IPS-18c (cell line): ENCODE measurements around the gene C1orf21.
"Not testable (repeated sequence)": the region's sequence is repeated elsewhere in the genome, so short reads cannot be mapped to it uniquely, and the experiment has no call there.

Source experiments
- H3K4me3 ChIP-seq: 2 replicates; pipeline ENCODE4 v1.7.0; 2013; ENCODE audit warnings: low read depth, mild to moderate bottlenecking, low read length, moderate library complexity; ENCODE audit not compliant: insufficient read depth
- H3K9me3 ChIP-seq: one replicate; pipeline ENCODE4 v1.6.1; 2013; ENCODE audit warnings: mild to moderate bottlenecking, low read length, moderate library complexity; ENCODE audit not compliant: control insufficient read depth, insufficient read depth

The C1orf21 gene

DNA sequence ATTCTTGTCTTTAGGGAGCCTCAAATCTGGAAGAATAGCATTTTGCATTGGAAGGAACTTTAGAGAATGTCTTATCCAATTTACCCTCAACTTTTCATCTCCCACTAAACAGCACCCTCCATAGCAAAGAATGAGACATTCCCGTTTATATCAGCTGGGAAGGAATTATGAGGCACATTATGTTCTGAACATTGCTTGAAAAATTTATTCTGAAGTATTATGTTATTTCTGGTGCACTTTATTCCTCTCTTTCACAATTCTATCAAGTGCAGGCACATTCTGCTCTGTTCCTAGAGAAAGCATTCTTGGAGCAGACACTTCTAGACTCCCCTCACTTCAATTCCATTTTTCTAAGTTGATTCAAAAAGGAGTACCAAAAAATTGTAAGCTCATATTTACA lies 220.0 kb downstream of the C1orf21 start:
- H3K9me3 ChIP-seq, result no peaks in the 10 kb centered on the region
- H3K4me3 ChIP-seq, result no peak overlapping the region

DNA sequence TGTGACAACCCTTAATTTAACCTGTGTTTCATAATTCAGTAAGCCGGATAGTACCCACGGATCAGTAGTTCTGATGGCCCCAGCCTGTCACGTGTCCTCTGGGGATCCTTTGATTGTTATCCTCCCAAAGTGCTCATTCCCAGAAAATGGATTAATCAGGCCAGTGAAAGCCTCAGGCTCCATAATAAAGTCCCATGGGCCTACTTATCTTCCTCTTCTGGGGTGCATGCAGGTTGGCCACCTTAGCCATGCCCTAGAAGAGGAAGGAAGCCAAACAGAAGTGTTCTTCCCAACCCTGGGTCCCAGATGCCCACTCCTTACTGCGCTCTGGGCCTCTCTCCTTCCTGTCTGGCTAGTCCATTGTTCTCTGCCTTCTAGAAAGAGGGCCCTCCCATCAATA lies 221.8 kb downstream of the C1orf21 start:
- H3K4me3 ChIP-seq, result no peak overlapping the region
- no peaks in the 10 kb centered on the region for H3K9me3 ChIP-seq

DNA sequence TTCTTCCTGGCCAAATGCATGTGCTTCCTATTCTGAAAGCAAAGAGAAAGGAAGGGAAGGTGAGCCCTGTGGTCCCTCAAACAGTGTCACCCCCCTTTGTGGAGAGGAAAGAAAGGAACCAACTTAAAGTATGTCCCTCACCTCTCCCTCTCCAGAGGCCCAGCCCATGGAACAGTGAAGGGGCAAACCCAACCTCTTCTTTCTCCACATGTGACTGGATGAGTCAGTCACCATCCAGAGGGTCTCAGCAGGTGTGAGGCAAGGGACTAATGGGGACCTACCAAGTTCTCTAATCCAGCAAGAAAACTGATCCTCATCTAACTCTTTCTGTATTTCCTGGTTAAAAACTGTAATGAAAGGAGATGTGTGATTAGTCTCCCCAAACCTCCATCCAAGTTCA lies 222.2 kb downstream of the C1orf21 start:
- Histone ChIP-seq H3K9me3 (no peaks in the 10 kb centered on the region), H3K4me3 (no peak overlapping the region)

DNA sequence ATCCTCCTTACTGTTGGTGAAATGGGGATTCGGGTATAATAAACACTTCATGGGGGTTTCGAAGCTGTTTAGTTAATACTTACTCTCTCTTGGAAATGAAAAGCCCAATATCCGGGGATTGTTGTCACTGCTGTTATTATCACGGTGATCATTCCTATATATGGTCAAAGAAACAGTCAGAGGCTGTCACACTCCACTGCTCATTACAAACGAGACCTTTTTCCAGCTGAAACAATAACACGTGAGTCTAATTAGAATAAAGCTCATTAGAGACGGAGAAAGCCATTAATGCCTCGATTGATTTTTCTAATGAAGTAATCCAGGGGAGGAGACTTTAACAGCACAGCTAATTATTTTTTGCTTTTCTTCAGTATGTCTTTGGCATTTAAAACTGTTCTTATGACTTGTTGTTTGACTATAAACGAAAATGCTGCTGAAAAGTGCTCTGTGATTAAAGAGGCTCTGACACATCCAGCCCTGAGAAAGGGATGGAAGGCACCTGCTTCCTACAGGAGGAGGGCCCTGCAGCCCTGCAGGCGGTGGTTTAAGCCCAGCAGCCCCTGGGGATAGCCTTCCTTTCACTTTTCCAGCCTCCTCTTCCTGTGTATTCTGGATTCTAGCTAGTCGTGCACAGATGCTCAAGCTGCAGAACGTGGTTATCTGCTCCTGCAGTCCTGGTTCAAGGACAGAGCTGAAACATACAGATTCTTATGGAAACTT lies 224.2 kb downstream of the C1orf21 start:
- no peak overlapping the region for H3K4me3 ChIP-seq
- H3K9me3 ChIP-seq, result no peaks in the 10 kb centered on the region

DNA sequence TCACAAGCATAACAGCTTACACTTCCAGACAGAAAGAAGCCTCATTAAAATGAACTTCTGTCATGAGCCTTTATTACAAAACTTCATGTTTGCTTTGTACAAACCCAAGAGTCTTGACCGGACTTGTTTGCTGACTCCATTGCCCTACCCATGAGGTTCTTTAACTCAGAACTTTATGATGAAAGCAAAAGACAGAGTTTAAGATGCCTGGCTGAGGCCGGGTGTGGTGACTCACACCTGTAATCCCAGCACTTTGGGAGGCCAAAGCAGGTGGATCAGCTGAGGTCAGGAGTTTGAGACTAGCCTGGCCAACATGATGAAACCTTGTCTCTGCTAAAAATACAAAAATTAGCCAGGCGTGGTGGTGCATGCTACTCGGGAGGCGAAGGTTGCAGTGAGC lies 225.4 kb downstream of the C1orf21 start:
- not testable (repeated sequence) for H3K9me3 ChIP-seq, H3K4me3 ChIP-seq

DNA sequence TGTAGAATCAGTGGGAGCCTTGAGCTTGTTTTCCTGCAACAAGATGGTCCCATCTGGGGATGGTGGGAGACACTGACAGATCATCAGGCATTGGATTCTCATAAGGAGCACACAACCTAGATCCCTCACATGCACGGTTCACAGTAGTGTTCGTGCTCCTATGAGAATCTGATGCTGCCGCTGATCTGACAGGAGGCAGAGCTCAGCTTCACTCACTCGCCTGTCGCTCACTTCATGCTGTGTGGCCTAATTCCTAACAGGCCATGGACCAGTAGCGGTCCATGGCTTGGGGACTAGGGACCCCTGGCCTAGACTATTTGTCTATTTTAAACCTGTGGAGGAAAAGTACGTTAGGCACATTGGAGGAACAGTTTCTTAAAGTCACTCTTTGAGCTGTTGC lies 227.8 kb downstream of the C1orf21 start:
- Histone ChIP-seq H3K4me3 (no peak overlapping the region), H3K9me3 (no peaks in the 10 kb centered on the region)

DNA sequence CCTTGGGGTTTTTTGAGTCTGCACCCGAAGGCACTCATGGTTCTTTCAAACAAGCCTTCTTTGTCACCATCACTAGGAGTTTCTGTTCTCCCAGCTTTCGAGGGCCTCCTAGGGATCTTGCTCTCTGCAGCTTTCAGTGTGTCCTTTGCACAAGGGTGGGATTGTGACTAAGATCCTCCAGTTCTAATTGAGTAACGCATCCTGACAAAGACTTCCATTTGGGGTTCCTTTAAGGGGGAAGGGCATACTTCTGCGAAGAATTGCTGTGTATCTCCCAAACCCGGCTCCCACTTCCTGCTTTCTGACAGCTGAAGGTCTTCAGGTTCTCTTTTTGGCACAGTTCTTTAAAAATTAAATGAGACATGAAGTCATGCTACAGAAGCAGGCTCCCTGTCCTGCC lies 228.5 kb downstream of the C1orf21 start:
- Histone ChIP-seq H3K4me3 (no peak overlapping the region), H3K9me3 (no peaks in the 10 kb centered on the region)

DNA sequence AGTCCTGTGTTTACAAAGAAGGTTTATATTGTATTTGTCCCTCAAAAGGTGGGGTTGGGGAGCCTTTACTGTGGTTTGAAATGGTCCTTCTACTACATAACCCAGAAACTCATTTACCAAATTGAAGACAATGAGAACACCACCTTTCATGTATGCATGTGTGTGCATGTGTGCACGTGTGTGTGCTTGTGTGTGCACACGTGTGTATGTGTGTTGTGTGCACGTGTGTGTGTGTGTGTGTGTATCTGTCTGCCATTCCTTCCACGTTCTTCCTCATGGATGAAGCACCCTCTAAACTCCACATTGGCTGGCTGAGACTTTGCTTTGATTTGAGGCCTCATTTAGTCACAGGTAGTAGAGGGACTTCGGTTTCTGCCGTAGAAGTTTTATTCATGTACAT lies 229.7 kb downstream of the C1orf21 start:
- Histone ChIP-seq H3K4me3 (no peak overlapping the region), H3K9me3 (no peaks in the 10 kb centered on the region)

DNA sequence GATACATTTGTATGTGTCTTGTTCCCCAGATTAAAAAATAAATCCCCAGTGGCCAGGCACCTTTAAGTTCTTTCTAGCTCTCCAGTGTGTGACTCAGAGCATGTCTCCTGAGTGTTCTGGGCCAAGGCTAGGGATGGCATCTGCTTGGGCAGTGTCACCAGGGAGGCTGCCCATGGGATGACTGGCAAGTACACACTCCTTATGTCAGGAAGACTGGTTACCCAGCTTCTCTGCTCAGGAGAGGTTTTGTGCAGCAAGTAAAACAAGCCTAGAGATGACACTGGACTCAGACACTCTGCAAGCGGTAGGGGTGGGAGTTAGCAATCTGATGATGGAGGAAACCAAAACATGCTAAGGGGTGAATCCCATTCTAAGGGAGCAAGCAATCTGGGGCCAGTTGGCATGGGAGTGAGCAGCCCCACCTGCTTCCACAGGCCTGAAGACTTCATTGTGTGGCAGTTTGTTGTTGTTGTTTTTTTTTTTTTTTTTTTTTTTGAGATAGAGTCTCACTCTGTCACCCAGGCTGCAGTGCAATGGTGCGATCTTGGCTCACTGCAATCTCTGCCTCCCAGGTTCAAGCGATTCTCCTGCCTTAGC lies 230.7 kb downstream of the C1orf21 start:
- Histone ChIP-seq H3K4me3 (no peak overlapping the region), H3K9me3 (no peaks in the 10 kb centered on the region)

DNA sequence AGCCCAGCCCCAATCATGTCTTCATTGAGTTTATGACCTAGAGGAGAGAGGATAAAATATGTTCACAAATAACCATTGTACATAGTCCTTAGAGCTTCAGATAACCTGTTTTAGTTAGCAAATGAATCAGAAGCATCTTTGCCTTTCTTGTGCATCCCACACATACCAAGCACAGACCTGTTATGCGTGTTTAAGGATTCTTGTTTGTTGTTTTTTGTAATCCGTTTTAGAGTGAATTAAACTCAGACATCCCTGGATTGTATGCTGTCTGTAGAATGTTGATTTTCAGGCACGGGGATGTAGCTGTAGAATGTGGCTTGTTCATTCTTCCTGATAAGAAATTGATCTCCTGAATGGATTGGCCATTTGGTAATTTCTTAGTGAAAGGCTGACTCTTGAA lies 232.0 kb downstream of the C1orf21 start:
- no peak overlapping the region for H3K4me3 ChIP-seq
- no peaks in the 10 kb centered on the region for H3K9me3 ChIP-seq

DNA sequence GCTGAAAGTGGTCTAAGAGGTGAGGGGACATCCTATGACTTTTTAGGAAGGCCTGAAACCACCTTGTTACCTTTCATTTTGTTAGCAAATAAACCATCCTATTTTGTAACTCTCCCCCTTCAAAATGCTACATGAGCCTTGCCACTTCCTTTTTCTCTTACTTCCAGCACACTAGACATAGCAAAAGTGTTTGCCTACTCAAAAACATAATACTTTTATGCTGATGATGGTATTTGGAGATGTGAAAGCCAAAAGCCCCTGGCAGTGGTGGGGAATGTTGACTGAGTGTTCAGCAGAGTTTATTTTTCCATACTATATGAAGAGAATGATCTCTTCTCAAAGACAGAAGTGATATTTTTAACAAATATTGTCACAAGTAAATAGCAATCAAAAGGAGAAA lies 233.6 kb downstream of the C1orf21 start:
- Histone ChIP-seq H3K4me3 (no peak overlapping the region), H3K9me3 (no peaks in the 10 kb centered on the region)

DNA sequence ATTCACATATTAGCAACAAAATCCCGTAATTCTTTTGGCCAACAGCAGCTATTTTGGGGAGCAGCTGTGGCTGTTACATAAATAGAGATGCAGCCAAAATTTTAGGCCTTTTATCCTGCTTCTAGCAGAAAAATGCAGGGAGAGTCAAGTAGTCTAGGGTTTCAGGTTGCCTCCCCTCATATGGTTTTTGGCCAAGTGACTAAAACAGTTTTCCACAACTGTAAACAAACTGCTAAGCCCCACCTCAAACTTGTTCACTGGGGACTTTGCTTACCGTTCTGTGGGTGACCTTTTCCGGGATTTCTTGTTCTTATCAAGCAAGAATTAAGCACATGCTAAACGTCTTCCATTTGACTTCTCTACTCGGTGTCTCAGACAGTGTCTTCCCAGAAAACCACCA lies 234.4 kb downstream of the C1orf21 start:
- no peak overlapping the region for H3K4me3 ChIP-seq
- H3K9me3 ChIP-seq, result no peaks in the 10 kb centered on the region

DNA sequence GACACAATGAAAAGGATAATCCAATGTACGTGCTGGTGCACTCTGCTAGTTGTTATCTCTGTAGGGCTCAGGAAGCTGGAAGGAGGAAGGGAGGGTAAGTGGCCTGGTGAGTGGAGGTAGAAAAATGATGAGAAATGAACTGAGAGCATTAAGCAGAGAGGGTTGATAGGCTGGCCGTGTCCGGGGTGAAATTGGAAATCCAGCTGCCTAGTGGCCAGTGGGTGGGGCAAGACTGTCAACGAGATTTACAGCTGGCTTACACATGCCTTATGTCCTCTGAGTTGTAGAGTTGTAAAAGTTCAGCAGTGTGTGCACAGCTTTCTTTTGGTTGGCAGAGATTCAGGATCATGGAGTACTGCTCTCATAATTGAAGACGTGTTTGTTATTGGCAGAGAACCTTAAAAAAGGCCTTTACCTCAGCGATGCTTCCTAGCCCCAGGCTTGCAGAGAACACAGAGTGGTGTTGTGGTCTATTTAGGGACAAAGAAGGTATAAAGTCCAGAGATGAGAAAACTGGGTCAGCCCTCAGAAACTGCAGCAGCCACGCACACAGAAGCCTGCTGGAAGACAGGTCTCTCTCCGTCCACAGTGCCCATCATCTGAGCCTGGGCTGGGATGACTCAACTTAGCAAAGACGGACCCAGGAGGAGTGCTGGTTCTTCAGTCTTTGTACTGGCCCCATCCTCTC lies 235.5 kb downstream of the C1orf21 start:
- no peak overlapping the region for H3K4me3 ChIP-seq

DNA sequence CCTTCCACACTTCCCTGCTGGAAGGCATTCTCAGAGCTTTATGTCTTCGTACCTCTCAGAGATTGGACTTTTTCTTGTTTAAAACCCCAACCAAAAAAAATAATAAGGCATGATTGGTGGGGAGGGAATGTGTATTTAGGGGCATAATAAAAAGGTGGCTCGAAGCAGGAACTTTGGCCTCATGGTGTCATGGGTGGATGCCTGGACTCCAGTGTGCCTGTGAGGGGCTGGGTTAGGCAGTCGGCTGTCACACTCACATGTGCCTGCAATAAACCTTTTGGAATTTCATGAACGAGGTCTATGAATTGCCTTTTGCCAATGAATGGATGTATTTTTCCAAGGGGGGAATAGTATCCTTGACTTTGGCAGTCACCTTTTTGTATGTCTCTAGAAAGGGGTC lies 236.6 kb downstream of the C1orf21 start:
- no peak overlapping the region for H3K4me3 ChIP-seq

More for the DNA sequence above, 235.5 kb downstream of the C1orf21 start:
- no peaks in the 10 kb centered on the region for H3K9me3 ChIP-seq

DNA sequence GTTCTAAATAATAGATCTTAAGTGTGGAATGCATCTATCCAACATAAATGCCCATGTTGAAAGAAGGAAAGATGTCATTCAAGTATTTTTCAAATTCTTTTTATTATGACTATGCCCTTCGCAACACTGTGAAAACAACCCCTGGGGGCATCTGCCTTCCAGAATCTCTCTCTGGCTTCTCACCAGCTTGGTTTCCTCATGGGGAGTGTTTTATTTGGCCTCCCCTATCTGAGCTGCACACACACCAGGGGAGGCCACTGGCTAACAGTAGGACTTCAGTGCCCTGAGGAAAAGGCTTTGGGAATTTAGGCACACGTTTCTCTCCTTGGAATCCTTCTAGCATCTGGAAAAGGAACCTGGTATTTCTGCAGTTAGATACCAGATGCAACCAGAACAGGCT lies 237.2 kb downstream of the C1orf21 start:
- no peak overlapping the region for H3K4me3 ChIP-seq
- no peaks in the 10 kb centered on the region for H3K9me3 ChIP-seq

More for the DNA sequence above, 236.6 kb downstream of the C1orf21 start:
- no peaks in the 10 kb centered on the region for H3K9me3 ChIP-seq

DNA sequence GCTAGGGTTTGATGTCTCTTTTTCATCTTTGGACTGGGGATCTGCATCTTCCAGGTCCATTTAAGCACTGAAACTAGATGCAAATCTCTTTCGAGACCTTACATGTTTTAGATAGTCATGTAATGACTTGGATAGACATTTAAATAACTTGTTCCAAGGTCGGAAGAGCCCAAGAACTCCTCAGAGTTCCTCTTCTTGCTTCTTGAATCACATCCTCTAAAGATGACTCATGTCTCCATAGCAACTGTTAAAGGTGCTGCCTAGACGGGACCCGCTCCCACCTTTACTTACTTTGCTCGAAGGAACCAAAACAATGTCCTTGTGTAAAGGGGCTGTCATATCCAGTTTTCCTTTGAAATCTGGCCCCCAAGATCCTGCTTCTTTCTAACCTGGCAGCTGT lies 237.8 kb downstream of the C1orf21 start:
- H3K4me3 ChIP-seq, result no peak overlapping the region
- no peaks in the 10 kb centered on the region for H3K9me3 ChIP-seq

DNA sequence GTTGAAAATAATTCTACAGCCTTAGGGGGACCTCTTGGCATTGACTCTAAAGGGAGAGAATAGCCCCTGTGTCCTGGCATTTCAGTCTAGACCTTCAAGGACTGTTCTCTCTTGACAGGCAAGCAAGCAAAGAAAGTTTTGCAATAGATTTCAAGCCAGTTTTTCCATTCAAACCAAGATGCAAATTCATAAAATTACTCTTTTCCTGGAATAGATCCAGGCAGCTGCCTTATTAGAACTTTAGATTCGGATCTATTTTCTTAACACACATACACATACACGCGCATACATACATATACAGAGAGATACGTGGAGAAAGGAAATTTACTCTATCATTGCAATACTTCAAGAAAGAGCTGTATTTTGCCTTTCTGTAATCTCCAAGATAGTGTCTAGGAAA lies 238.4 kb downstream of the C1orf21 start:
- Histone ChIP-seq H3K4me3 (no peak overlapping the region), H3K9me3 (no peaks in the 10 kb centered on the region)
